Karpas-422 (cell line): ENCODE results near the gene MPST. TPM values are rescaled to one million over a fixed set of nuclear protein-coding genes. Genes with fewer than 3 reads are reported as not detected.

ENCODE experiments used
- DNase-seq: peaks from one replicate; pipeline ENCODE4 v3.0.0-alpha.2; 2015
- H2AFZ ChIP-seq: fragments of 200-600 bp; sonication (generic); 2 replicates; pipeline ENCODE4 v1.6.1; 2014; ENCODE audit warnings: antibody characterized with exemption, low read length, mixed read lengths
- H3K27ac ChIP-seq: fragments of 200-600 bp; sonication (generic); 2 replicates; pipeline ENCODE4 v1.5.1; 2014; ENCODE audit warnings: mild to moderate bottlenecking, low read length, moderate library complexity
- H3K27me3 ChIP-seq: fragments of 200-600 bp; sonication (generic); 2 replicates; pipeline ENCODE4 v1.6.1; 2014; ENCODE audit warnings: low read length, mixed read lengths
- H3K36me3 ChIP-seq: fragments of 200-600 bp; sonication (generic); 2 replicates; pipeline ENCODE4 v1.6.1; 2014; ENCODE audit warnings: low read length, mixed read lengths; ENCODE audit not compliant: insufficient read depth
- H3K4me1 ChIP-seq: fragments of 200-600 bp; sonication (generic); 2 replicates; pipeline ENCODE4 v1.6.1; 2014; ENCODE audit warnings: mild to moderate bottlenecking, low read length, mixed read lengths
- H3K4me2 ChIP-seq: fragments of 200-600 bp; sonication (generic); 2 replicates; pipeline ENCODE4 v1.6.1; 2014; ENCODE audit warnings: low read length, low read depth, mild to moderate bottlenecking; ENCODE audit not compliant: poor library complexity, severe bottlenecking
- H3K4me3 ChIP-seq: fragments of 200-600 bp; sonication (generic); 2 replicates; pipeline ENCODE4 v1.5.1; 2014; ENCODE audit warnings: mild to moderate bottlenecking, antibody characterized with exemption, low read length, mixed read lengths
- H3K79me2 ChIP-seq: fragments of 200-600 bp; sonication (generic); 2 replicates; pipeline ENCODE4 v1.6.1; 2014; ENCODE audit warnings: mild to moderate bottlenecking, low read length, mixed read lengths
- H3K9ac ChIP-seq: fragments of 200-600 bp; sonication (generic); 2 replicates; pipeline ENCODE4 v1.6.0; 2014; ENCODE audit warnings: low read length
- H3K9me2 ChIP-seq: fragments of 200-600 bp; sonication (generic), shearing (Covaris generic); replicated peaks from 2 replicates; pipeline ENCODE4 v1.6.0; 2014; ENCODE audit warnings: mild to moderate bottlenecking, low read length, moderate library complexity; ENCODE audit not compliant: insufficient read depth
- H3K9me3 ChIP-seq: fragments of 300-700, 200-600 bp; sonication (generic); 2 replicates; pipeline ENCODE4 v1.6.1; 2014; ENCODE audit warnings: low read length, mixed read lengths
- H4K20me1 ChIP-seq: fragments of 200-600 bp; sonication (generic); 2 replicates; pipeline ENCODE4 v1.6.1; 2014; ENCODE audit warnings: mild to moderate bottlenecking, antibody characterized with exemption, low read length, low read depth; ENCODE audit not compliant: insufficient read depth
- total RNA-seq: library from RNA; depleted of rRNA; stranded (reverse); fragments of >200 nt; shearing (Covaris generic); gene quantifications from 2 replicates; pipeline ENCODE4 v1.2.3, GENCODE V29; 2014; ENCODE audit warnings: low replicate concordance

The MPST gene
- total RNA-seq, 1 experiment from 2014 or later: 26.1 TPM

DNA sequence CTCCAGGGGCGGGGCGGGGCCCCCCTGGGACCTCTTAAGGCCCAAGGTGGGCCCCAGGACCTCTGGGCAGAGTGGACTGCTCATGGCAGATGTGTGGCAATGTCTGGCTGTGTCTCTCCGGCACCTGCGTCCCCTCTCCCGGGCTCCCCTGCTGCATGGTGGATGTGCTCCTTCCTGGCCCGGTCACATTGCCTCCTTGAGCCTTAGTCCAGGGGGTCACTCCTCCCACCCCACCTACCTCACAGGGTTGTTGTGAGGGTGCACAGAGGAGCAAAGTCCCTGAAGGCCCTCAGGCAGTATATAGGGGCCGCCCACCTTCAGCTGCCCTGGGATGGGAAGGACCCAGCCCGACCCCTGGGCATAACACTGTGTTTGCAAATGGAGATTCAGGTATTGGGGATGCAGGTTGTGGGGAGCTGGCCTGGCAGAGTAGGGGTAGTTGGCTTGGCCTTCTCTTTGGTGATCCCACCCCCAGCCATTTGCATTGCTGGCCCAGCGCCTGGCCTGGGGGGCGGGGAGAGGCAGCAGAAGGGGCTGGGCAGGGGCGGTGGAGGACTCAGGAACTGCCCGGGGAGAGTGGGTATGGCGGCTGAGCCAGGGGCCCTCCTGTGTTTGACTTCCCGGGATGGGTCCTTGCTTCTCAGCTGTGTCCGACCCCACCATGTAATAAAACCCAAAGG, 43.3 kb downstream of the MPST start:
- Histone ChIP-seq H3K9ac (no peak overlapping the region), H3K27me3 (no peaks in the 10 kb centered on the region), H4K20me1 (no peaks in the 10 kb centered on the region), H3K4me2 (no peak overlapping the region), H3K4me3 (no peak overlapping the region), H3K79me2 (no peaks in the 10 kb centered on the region), H3K27ac (no peak overlapping the region), H3K9me2 (no peaks in the 10 kb centered on the region), H3K9me3 (no peaks in the 10 kb centered on the region), H3K4me1 (peaks cover 19% of the 10 kb centered on the region), H2AFZ (no peak overlapping the region), H3K36me3 (no peaks in the 10 kb centered on the region)
- DNase-seq: no peak

DNA sequence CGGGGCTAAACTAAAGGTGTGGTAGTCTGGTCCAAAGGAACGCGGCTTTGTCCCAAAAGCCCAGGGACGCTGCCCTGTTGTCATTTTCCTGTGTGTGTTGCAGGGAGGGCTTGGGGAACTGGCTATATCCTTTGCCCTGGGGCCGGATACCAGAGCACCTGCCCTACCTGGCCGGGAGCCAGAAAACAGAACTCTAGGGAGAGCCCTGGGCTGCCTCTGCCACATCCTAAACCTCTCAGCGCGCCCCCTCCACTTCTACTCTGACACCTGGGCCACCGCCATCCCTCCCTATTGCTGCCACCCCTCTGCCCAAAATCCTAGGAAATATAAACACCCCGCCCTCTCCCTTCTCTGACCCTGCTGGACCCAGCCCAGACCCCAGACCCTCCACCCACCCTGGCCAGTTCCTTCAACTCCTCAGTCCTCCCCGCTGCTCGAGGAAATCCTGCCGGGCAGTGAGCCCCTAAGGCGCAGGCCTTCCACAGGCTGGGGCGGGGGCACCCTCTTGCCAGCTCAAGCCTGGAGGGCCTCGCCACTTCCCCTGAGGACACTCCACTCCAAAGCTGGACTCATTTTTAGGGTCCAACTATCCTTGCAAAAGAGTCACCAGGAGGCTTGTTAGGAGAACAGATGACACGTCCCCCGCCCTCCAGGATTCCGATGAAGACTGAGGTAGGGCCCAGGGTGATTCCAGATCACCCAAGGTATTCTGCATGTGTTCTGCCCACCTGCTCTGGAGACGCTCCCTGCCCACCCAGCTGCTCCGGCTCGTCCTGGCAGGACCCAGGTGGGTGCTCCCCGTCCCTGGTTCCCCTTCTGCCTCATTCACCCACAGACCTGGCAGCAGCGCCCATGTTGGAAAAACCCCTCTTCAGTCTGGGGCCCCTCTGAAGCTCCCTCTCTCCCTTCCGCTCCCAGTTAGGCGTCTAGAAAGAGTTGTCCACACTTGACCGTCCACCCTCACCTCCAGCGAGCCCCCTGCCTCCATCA, 44.2 kb downstream of the MPST start:
- DNase-seq: peak; percentile 62
- Histone ChIP-seq H3K36me3 (no peaks in the 10 kb centered on the region), H4K20me1 (no peaks in the 10 kb centered on the region), H3K27me3 (no peaks in the 10 kb centered on the region), H3K27ac (no peak overlapping the region), H3K4me2 (no peak overlapping the region), H3K79me2 (no peaks in the 10 kb centered on the region), H3K9me2 (no peaks in the 10 kb centered on the region), H3K9ac (no peak overlapping the region), H3K4me3 (no peak overlapping the region), H2AFZ (no peak overlapping the region), H3K4me1 (peaks cover 19% of the 10 kb centered on the region), H3K9me3 (no peaks in the 10 kb centered on the region)

GRCh38 chr22:37064553-37064952, 45.0 kb downstream of the MPST start:
- no peaks in the 10 kb centered on the region for H3K9me3 ChIP-seq
- no peak overlapping the region for H3K4me2 ChIP-seq
- no peak overlapping the region for H3K9ac ChIP-seq
- H3K9me2 ChIP-seq: no peaks in the 10 kb centered on the region
- no peaks in the 10 kb centered on the region for H3K79me2 ChIP-seq
- H3K27me3 ChIP-seq: no peaks in the 10 kb centered on the region
- no peak overlapping the region for H3K4me3 ChIP-seq
- H4K20me1 ChIP-seq: no peaks in the 10 kb centered on the region
- no peak overlapping the region for H2AFZ ChIP-seq
- DNase-seq: no peak
- H3K4me1 ChIP-seq: peaks cover 19% of the 10 kb centered on the region
- no peak overlapping the region for H3K27ac ChIP-seq
- H3K36me3 ChIP-seq: no peaks in the 10 kb centered on the region

- Histone ChIP-seq H3K27me3 (no peaks in the 10 kb centered on the region), H3K9me3 (no peaks in the 10 kb centered on the region), H3K4me3 (no peak overlapping the region), H3K4me2 (no peak overlapping the region), H3K27ac (no peak overlapping the region), H3K36me3 (no peaks in the 10 kb centered on the region), H3K79me2 (no peaks in the 10 kb centered on the region), H3K9me2 (no peaks in the 10 kb centered on the region), H4K20me1 (no peaks in the 10 kb centered on the region), H3K4me1 (peaks cover 19% of the 10 kb centered on the region), H3K9ac (no peak overlapping the region), H2AFZ (no peak overlapping the region)
- no peak for DNase-seq
Measured at GRCh38 chr22:37065180-37065579, 45.6 kb downstream of the MPST start.

GRCh38 chr22:37065961-37066360, 46.4 kb downstream of the MPST start:
- Histone ChIP-seq H4K20me1 (no peaks in the 10 kb centered on the region), H3K27me3 (no peaks in the 10 kb centered on the region)

DNA sequence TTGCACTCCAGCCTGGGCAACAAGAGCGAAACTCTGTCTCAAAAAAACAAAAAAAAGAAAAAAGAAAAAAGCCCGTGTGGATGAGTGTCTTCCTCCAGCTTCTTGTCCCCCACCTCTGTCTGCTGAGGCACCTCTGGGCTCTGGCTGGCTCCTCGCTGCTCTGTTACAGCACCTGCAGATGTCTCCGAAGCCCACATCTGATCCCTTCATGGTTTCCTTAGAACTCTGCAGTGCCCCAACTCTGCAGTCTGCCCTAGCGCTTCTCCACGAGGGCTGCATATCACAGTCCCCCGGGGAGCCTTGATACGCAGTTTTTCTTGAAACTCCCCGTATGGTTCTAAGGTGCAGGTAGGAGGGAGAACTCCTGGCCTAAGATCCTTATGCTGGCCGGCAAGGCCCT, 47.9 kb downstream of the MPST start:
- Histone ChIP-seq H3K4me3 (no peak overlapping the region), H3K9me2 (no peaks in the 10 kb centered on the region), H3K27ac (no peak overlapping the region), H4K20me1 (no peaks in the 10 kb centered on the region), H3K9me3 (no peaks in the 10 kb centered on the region), H3K4me2 (no peak overlapping the region), H3K9ac (no peak overlapping the region), H3K27me3 (no peaks in the 10 kb centered on the region), H3K4me1 (peaks cover 13% of the 10 kb centered on the region), H3K36me3 (no peaks in the 10 kb centered on the region), H2AFZ (no peak overlapping the region), H3K79me2 (no peaks in the 10 kb centered on the region)
- DNase-seq: no peak

More at GRCh38 chr22:37065961-37066360, 46.4 kb downstream of the MPST start:
- H3K4me1 ChIP-seq: peaks cover 19% of the 10 kb centered on the region
- no peaks in the 10 kb centered on the region for H3K79me2 ChIP-seq
- no peak overlapping the region for H3K9ac ChIP-seq
- H3K4me2 ChIP-seq: no peak overlapping the region
- no peak for DNase-seq
- no peak overlapping the region for H2AFZ ChIP-seq
- H3K36me3 ChIP-seq: no peaks in the 10 kb centered on the region
- H3K9me2 ChIP-seq: no peaks in the 10 kb centered on the region
- H3K27ac ChIP-seq: no peak overlapping the region
- H3K4me3 ChIP-seq: no peak overlapping the region
- no peaks in the 10 kb centered on the region for H3K9me3 ChIP-seq

DNA sequence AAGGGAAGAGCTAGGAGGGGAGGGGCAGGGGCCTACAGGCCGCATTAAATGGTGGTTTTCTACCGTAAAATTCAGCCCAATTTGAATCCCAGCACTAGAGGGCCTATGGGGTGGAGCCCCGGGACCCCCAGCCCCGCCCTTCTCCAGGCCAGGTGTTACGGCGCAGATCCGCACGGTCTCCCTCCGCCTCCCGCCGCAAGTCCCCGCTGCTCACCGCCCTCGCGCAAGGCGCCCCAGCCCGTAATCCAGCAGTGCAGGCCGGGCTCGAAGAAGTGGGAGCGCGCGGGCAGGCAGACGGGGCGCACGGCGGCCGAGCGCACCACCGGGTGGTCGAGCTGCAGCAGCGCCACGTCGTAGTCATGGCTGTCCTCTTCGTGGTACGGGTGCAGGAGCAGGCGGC, 49.3 kb downstream of the MPST start:
- Histone ChIP-seq H3K27ac (no peak overlapping the region), H3K27me3 (no peaks in the 10 kb centered on the region), H3K4me3 (no peak overlapping the region), H3K9me3 (no peaks in the 10 kb centered on the region), H3K4me2 (no peak overlapping the region), H3K79me2 (no peaks in the 10 kb centered on the region), H2AFZ (no peak overlapping the region), H4K20me1 (no peaks in the 10 kb centered on the region), H3K36me3 (no peaks in the 10 kb centered on the region), H3K9ac (no peak overlapping the region), H3K9me2 (no peaks in the 10 kb centered on the region), H3K4me1 (no peaks in the 10 kb centered on the region)
- no peak for DNase-seq

DNA sequence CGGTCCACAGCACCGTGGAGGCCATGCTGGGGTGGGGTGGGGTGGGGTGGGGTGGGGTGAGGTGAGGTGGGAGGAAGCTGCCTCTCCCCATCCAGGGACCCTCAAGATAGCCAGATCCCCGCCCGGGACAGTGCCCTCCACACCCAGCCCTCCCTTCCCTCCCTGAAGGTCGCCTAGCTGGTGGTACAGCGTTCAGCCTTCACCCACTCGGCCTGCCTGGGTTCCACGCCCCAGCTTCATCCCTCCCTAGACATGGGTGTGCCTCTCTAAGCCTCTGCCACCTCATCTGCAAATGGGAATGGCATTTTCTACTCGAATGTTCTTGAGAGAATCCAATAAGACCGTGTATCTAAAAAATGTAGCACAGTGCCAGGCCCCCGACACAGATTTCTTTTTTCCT, 49.8 kb downstream of the MPST start:
- Histone ChIP-seq H3K9me3 (no peaks in the 10 kb centered on the region), H3K79me2 (no peaks in the 10 kb centered on the region), H2AFZ (no peak overlapping the region), H4K20me1 (no peaks in the 10 kb centered on the region), H3K9me2 (no peaks in the 10 kb centered on the region), H3K9ac (no peak overlapping the region), H3K4me3 (no peak overlapping the region), H3K36me3 (no peaks in the 10 kb centered on the region), H3K4me2 (no peak overlapping the region), H3K27ac (no peak overlapping the region), H3K27me3 (no peaks in the 10 kb centered on the region), H3K4me1 (no peaks in the 10 kb centered on the region)
- DNase-seq: no peak
